GM18951 (cell line): ENCODE results near the gene TFPI.

Experiments used
- POLR2A ChIP-seq: IDR thresholded peaks from 4 replicates; pipeline ENCODE4 v1.6.1; 2011; ENCODE audit warnings: mild to moderate bottlenecking; ENCODE audit not compliant: insufficient read length, insufficient read depth; ENCODE audit errors: extremely low read depth
- in situ Hi-C: fragments of 300-500 bp; cut with MboI; formaldehyde crosslinking; loops from one replicate; pipeline ENCODE4 v1.12.0; 2022; ENCODE audit warnings: low sequenced_read_pairs, mixed read lengths, inconsistent platforms; ENCODE audit not compliant: unreplicated experiment

Gene TFPI

GRCh38 chr2:187511356-187512315 is 42.6 kb downstream of the TFPI start:
- in situ Hi-C loops: loop anchor here (25.0 kb wide), 1 partner anchor 326 kb away; no protein-coding TSS in a partner anchor
- no peak for TF ChIP-seq POLR2A

GRCh38 chr2:187510419-187511355 is 43.5 kb downstream of the TFPI start:
- in situ Hi-C loops: loop anchor here (25.0 kb wide), 1 partner anchor 327 kb away; no protein-coding TSS in a partner anchor

- no peak for TF ChIP-seq POLR2A
- in situ Hi-C loops: loop anchor here (25.0 kb wide), 1 partner anchor 327 kb away; no protein-coding TSS in a partner anchor
These were observed 44.4 kb downstream of the TFPI start for GRCh38 chr2:187509667-187510417.

GRCh38 chr2:187506416-187506815 is 47.8 kb downstream of the TFPI start:
- in situ Hi-C loops: loop anchor here (25.0 kb wide), 1 partner anchor 331 kb away; no protein-coding TSS in a partner anchor
- no peak for TF ChIP-seq POLR2A

GRCh38 chr2:187505065-187505672 is 49.1 kb downstream of the TFPI start:
- no peak for TF ChIP-seq POLR2A
- in situ Hi-C loops: loop anchor here (25.0 kb wide), 1 partner anchor 332 kb away; no protein-coding TSS in a partner anchor

- in situ Hi-C loops: loop anchor here (25.0 kb wide), 1 partner anchor 333 kb away; no protein-coding TSS in a partner anchor
- TF ChIP-seq POLR2A: no peak
These were observed 49.8 kb downstream of the TFPI start for GRCh38 chr2:187504312-187504921.

- no peak for TF ChIP-seq POLR2A
- in situ Hi-C loops: loop anchor here (25.0 kb wide), 1 partner anchor 334 kb away; no protein-coding TSS in a partner anchor
These were observed 50.5 kb downstream of the TFPI start for GRCh38 chr2:187503700-187504099.

GRCh38 chr2:187502467-187502866 is 51.8 kb downstream of the TFPI start:
- TF ChIP-seq POLR2A: no peak
- in situ Hi-C loops: loop anchor here (25.0 kb wide), 1 partner anchor 335 kb away; no protein-coding TSS in a partner anchor

- in situ Hi-C loops: loop anchor here (25.0 kb wide), 1 partner anchor 337 kb away; no protein-coding TSS in a partner anchor
- TF ChIP-seq POLR2A: no peak
These were observed 53.5 kb downstream of the TFPI start for GRCh38 chr2:187500585-187501359.

- TF ChIP-seq POLR2A: no peak
- in situ Hi-C loops: loop anchor here (25.0 kb wide), 1 partner anchor 337 kb away; no protein-coding TSS in a partner anchor
These were observed 54.2 kb downstream of the TFPI start for GRCh38 chr2:187499941-187500532.
